BLaER1 (cell line): ENCODE data around the gene MMEL1.

Experiments
- H3K27ac ChIP-seq: shearing (Covaris generic); formaldehyde crosslinking; 2 replicates; pipeline ENCODE4 v1.8.1; 2022
- H3K27me3 ChIP-seq: shearing (Covaris generic); formaldehyde crosslinking; 2 replicates; pipeline ENCODE4 v1.8.1; 2022
- H3K36me3 ChIP-seq: shearing (Covaris generic); formaldehyde crosslinking; 2 replicates; pipeline ENCODE4 v1.8.1; 2022
- H3K4me1 ChIP-seq: shearing (Covaris generic); formaldehyde crosslinking; 2 replicates; pipeline ENCODE4 v1.8.1; 2022
- H3K4me2 ChIP-seq: shearing (Covaris generic); formaldehyde crosslinking; 2 replicates; pipeline ENCODE4 v1.8.1; 2022
- H3K4me3 ChIP-seq: shearing (Covaris generic); formaldehyde crosslinking; 2 replicates; pipeline ENCODE4 v1.8.1; 2022
- H3K9ac ChIP-seq: shearing (Covaris generic); formaldehyde crosslinking; 2 replicates; pipeline ENCODE4 v1.8.1; 2022
- H3K9me3 ChIP-seq: shearing (Covaris generic); formaldehyde crosslinking; 2 replicates; pipeline ENCODE4 v1.8.1; 2022
- H4K20me1 ChIP-seq: shearing (Covaris generic); formaldehyde crosslinking; 2 replicates; pipeline ENCODE4 v1.8.1; 2022
- Cebpa-rat ChIP-seq: shearing (Covaris generic); IDR thresholded peaks from 2 replicates; pipeline ENCODE4 v1.8.1; 2022

MMEL1 gene

GRCh38 chr1:2564006-2564814, 68.6 kb downstream of the MMEL1 start:
- Histone ChIP-seq H4K20me1 (no peaks in the 10 kb centered on the region), H3K4me3 (no peak overlapping the region), H3K27me3 (no peaks in the 10 kb centered on the region), H3K36me3 (no peaks in the 10 kb centered on the region), H3K4me1 (peaks cover 83% of the 10 kb centered on the region), H3K9ac (peak overlapping the region; percentile 53; the same call in 1 of the 2 replicates), H3K4me2 (peak overlapping the region; percentile 92), H3K27ac (peak overlapping the region; percentile 66; the same call in 1 of the 2 replicates), H3K9me3 (no peaks in the 10 kb centered on the region)
- no peak for TF ChIP-seq Cebpa-rat

DNA sequence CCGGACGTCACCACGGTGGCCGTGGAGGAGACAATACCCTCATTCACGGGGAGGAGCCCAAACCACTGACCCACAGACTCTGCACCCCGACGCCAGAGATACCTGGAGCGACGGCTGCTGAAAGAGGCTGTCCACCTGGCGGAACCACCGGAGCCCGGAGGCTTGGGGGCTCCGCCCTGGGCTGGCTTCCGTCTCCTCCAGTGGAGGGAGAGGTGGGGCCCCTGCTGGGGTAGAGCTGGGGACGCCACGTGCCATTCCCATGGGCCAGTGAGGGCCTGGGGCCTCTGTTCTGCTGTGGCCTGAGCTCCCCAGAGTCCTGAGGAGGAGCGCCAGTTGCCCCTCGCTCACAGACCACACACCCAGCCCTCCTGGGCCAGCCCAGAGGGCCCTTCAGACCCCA, 69.6 kb downstream of the MMEL1 start:
- Histone ChIP-seq H3K36me3 (no peaks in the 10 kb centered on the region), H3K4me3 (no peak overlapping the region), H3K27me3 (no peaks in the 10 kb centered on the region), H3K27ac (peak overlapping the region; percentile 66), H4K20me1 (no peaks in the 10 kb centered on the region), H3K4me2 (peak overlapping the region; percentile 92), H3K9me3 (no peaks in the 10 kb centered on the region), H3K4me1 (peaks cover 83% of the 10 kb centered on the region), H3K9ac (peak overlapping the region; percentile 53; the same call in 1 of the 2 replicates)
- TF ChIP-seq Cebpa-rat: no peak

- no peak for TF ChIP-seq Cebpa-rat
- H3K27me3 ChIP-seq: no peaks in the 10 kb centered on the region
- H4K20me1 ChIP-seq: no peaks in the 10 kb centered on the region
- no peaks in the 10 kb centered on the region for H3K36me3 ChIP-seq
- H3K4me2 ChIP-seq: peak overlapping the region; percentile 92
- H3K4me1 ChIP-seq: peaks cover 93% of the 10 kb centered on the region
- peak overlapping the region; percentile 61 for H3K27ac ChIP-seq
- H3K9ac ChIP-seq: peak overlapping the region; percentile 2; the same call in 1 of the 2 replicates
- no peak overlapping the region for H3K4me3 ChIP-seq
- H3K9me3 ChIP-seq: no peaks in the 10 kb centered on the region
Observed at GRCh38 chr1:2561898-2562895, 70.6 kb downstream of the MMEL1 start.

- H3K9me3 ChIP-seq: no peaks in the 10 kb centered on the region
- no peak overlapping the region for H3K4me3 ChIP-seq
- H3K4me2 ChIP-seq: peak overlapping the region; percentile 92
- H4K20me1 ChIP-seq: no peaks in the 10 kb centered on the region
- H3K27ac ChIP-seq: peak overlapping the region; percentile 61
- 0 out of 2 replicates have a peak overlapping the region, but pooled peaks have one; percentile 57 for H3K9ac ChIP-seq
- no peaks in the 10 kb centered on the region for H3K27me3 ChIP-seq
- no peaks in the 10 kb centered on the region for H3K36me3 ChIP-seq
- TF ChIP-seq Cebpa-rat: no peak
- peaks cover 97% of the 10 kb centered on the region for H3K4me1 ChIP-seq
Observed at GRCh38 chr1:2561446-2561845, 71.4 kb downstream of the MMEL1 start.

DNA sequence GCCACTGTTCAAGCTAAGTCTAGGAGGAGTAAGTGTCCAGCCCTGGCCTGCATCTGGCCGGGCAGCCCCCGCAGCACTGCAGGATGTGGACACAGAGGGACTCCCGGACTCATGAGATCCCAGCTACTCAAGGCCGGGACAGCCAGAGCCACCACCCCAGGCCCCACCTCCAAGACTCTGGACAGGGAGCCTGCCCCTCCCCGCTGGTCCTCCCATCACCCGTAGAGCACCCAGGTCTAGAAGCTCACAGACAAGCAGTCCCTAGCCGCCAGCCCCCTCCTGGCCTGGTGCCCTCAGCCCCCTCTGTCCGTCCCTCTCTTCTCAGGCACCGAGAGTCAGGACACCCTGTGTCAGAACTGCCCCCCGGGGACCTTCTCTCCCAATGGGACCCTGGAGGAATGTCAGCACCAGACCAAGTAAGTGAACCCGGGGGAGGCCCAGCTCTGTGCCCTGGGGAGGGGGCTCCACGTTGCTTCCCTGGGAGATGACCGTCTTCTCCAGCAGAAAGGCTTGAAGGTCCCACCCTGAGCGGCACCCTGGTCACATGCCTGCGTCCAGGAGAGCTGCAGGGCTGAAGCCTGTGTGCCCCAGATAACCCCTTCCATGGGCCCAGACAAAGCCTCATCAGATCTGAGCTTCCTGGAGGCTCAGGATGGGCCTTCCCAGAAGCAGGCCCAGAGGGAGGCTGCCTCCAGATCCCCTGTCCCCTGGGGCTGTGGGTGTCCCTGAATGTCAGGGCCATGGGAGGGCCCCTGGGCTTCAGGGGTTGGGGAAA, 72.3 kb downstream of the MMEL1 start:
- Histone ChIP-seq H3K27me3 (no peaks in the 10 kb centered on the region), H3K4me3 (no peak overlapping the region), H3K36me3 (no peaks in the 10 kb centered on the region), H3K4me2 (peak overlapping the region; percentile 92), H3K9ac (peak overlapping the region; percentile 57; the same call in 1 of the 2 replicates), H4K20me1 (no peaks in the 10 kb centered on the region), H3K9me3 (no peaks in the 10 kb centered on the region), H3K4me1 (peaks cover 95% of the 10 kb centered on the region), H3K27ac (peak overlapping the region; percentile 61; the same call in 1 of the 2 replicates)
- no peak for TF ChIP-seq Cebpa-rat

- H3K4me2 ChIP-seq: peak overlapping the region; percentile 92; the same call in 1 of the 2 replicates
- H3K4me3 ChIP-seq: no peak overlapping the region
- H3K4me1 ChIP-seq: peaks cover 95% of the 10 kb centered on the region
- H3K9me3 ChIP-seq: no peaks in the 10 kb centered on the region
- TF ChIP-seq Cebpa-rat: no peak
- no peak overlapping the region for H3K27ac ChIP-seq
- H3K36me3 ChIP-seq: no peaks in the 10 kb centered on the region
- H3K9ac ChIP-seq: no peak overlapping the region
- H3K27me3 ChIP-seq: no peaks in the 10 kb centered on the region
- no peaks in the 10 kb centered on the region for H4K20me1 ChIP-seq
Observed at GRCh38 chr1:2559509-2560298, 73.1 kb downstream of the MMEL1 start.

DNA sequence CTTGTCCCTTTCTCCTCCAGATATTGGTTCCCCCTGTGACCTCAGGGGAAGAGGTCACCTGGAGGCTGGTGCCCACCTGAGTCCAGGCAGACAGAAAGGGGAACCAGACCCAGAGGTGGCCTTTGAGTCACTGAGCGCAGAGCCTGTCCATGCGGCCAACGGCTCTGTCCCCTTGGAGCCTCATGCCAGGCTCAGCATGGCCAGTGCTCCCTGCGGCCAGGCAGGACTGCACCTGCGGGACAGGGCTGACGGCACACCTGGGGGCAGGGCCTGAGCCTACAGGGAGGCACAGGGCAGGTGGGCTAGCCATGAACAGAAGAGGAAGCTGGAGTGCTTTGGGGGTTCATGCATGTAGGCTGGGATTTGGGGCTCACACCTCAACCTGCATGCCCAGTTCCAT, 74.0 kb downstream of the MMEL1 start:
- Histone ChIP-seq H3K27me3 (no peaks in the 10 kb centered on the region), H3K4me2 (no peak overlapping the region; the same call in 1 of the 2 replicates)
- TF ChIP-seq Cebpa-rat: no peak

DNA sequence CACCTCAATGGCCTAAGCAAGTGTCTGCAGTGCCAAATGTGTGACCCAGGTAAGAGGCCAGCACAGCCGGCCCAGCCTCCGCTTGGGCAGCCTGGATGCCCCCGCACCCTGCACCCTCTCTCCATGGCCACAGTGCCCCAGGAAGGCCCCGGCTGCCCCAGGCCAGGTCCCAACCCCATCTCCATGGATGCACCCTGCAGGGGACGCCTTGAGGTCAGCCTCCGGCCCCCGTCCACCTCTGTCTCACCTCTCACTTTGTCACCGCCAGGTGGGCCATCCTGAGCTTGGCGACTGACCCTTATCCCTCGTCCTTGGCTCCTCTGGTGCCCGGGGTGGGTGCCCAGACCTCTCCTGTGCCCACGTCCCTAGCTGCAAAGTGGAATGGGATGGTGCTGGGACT, 74.4 kb downstream of the MMEL1 start:
- Histone ChIP-seq H3K9me3 (no peaks in the 10 kb centered on the region), H3K27me3 (no peaks in the 10 kb centered on the region), H3K9ac (no peak overlapping the region), H3K4me1 (peaks cover 93% of the 10 kb centered on the region), H3K36me3 (no peaks in the 10 kb centered on the region), H3K27ac (no peak overlapping the region), H4K20me1 (no peaks in the 10 kb centered on the region), H3K4me2 (peak overlapping the region; percentile 99), H3K4me3 (no peak overlapping the region)
- no peak for TF ChIP-seq Cebpa-rat

More for the DNA sequence above, 74.0 kb downstream of the MMEL1 start:
- Histone ChIP-seq H4K20me1 (no peaks in the 10 kb centered on the region), H3K9ac (no peak overlapping the region), H3K27ac (no peak overlapping the region), H3K4me1 (peaks cover 95% of the 10 kb centered on the region), H3K9me3 (no peaks in the 10 kb centered on the region), H3K36me3 (no peaks in the 10 kb centered on the region), H3K4me3 (no peak overlapping the region)
